ENCODE measurements around the gene S100Z. TPM values are rescaled to one million over a fixed set of nuclear protein-coding genes. Genes with fewer than 3 reads are reported as not detected.

Gene S100Z
- total RNA-seq, 3 donors from 2014 or later (not counting 1 experiment from before 2014, with no cell fraction given) = 0.60 to 3.3 (median 0.91) TPM

- H3K27me3 ChIP-seq (ENCODE audit: control insufficient read depth, insufficient read depth, low read length) = no peaks in the 10 kb centered on the region
- DNase-seq (peak in 1 of 2 donors; percentile 75), ATAC-seq (peak; percentile 80 to 88 (median 82))
- H3K36me3 ChIP-seq (ENCODE audit: control insufficient read depth, insufficient read depth, low read length) = no peaks in the 10 kb centered on the region
- Mint-ChIP-seq H3K36me3 (no peaks in the 10 kb centered on the region), H3K4me3 (no peak overlapping the region), H3K27ac (no peak overlapping the region), H3K4me1 (no peaks in the 10 kb centered on the region), H3K9me3 (no peaks in the 10 kb centered on the region), H3K27me3 (ENCODE audit: low read depth in 2 of 2) (no peaks in the 10 kb centered on the region)
- peak; percentile 62 for TF ChIP-seq CTCF (IDR thresholded peaks at IDR 0.05)
- intact Hi-C loops (cut with micrococcal nuclease) = loop anchor here (1.0 to 10.0 kb wide), 2 partner anchors 210 to 1397 kb away; no protein-coding TSS in a partner anchor
- H3K27ac ChIP-seq (ENCODE audit: low read length) = no peak overlapping the region
- no peaks in the 10 kb centered on the region for H3K4me1 ChIP-seq (ENCODE audit: control insufficient read depth, insufficient read depth, low read length)
- WGBS (ENCODE audit: insufficient coverage) = 79% methylated on average over 6 of the region's 8 CpGs
- no peaks in the 10 kb centered on the region for H3K9me3 ChIP-seq (ENCODE audit: control insufficient read depth, insufficient read depth, low read length)
- no peak overlapping the region for H3K4me3 ChIP-seq (ENCODE audit: low read length)
Measured at GRCh38 chr5:76867827-76868693, 18.2 kb downstream of the S100Z start.

- H3K27me3 ChIP-seq (ENCODE audit: control insufficient read depth, insufficient read depth, low read length) = no peaks in the 10 kb centered on the region
- H3K27ac ChIP-seq (ENCODE audit: low read length) = no peak overlapping the region
- no peaks in the 10 kb centered on the region for H3K4me1 ChIP-seq (ENCODE audit: control insufficient read depth, insufficient read depth, low read length)
- intact Hi-C loops (cut with micrococcal nuclease) = no loop called here
- no peaks in the 10 kb centered on the region for H3K4me1 Mint-ChIP-seq
- no peak overlapping the region for H3K4me3 Mint-ChIP-seq
- H3K27ac Mint-ChIP-seq = no peak overlapping the region
- no peak for ATAC-seq
- no peaks in the 10 kb centered on the region for H3K9me3 Mint-ChIP-seq
- no peak for TF ChIP-seq CTCF (IDR thresholded peaks at IDR 0.05)
- H3K4me3 ChIP-seq (ENCODE audit: low read length) = no peak overlapping the region
- no peaks in the 10 kb centered on the region for H3K36me3 ChIP-seq (ENCODE audit: control insufficient read depth, insufficient read depth, low read length)
- WGBS (ENCODE audit: insufficient coverage) = 92% methylated on average over 6 of the region's 6 CpGs
- DNase-seq = no peak
- no peaks in the 10 kb centered on the region for H3K9me3 ChIP-seq (ENCODE audit: control insufficient read depth, insufficient read depth, low read length)
- no peaks in the 10 kb centered on the region for H3K36me3 Mint-ChIP-seq
- H3K27me3 Mint-ChIP-seq (ENCODE audit: low read depth in 2 of 2) = peaks cover 0 to 3% of the 10 kb centered on the region in 2 donors
Measured at GRCh38 chr5:76870046-76870445, 20.2 kb downstream of the S100Z start.

GRCh38 chr5:76874088-76874581, 24.3 kb downstream of the S100Z start:
- Histone ChIP-seq H3K9me3 (ENCODE audit: control insufficient read depth, insufficient read depth, low read length) (no peaks in the 10 kb centered on the region), H3K27me3 (ENCODE audit: control insufficient read depth, insufficient read depth, low read length) (no peaks in the 10 kb centered on the region), H3K4me1 (ENCODE audit: control insufficient read depth, insufficient read depth, low read length) (no peaks in the 10 kb centered on the region), H3K4me3 (ENCODE audit: low read length) (no peak overlapping the region), H3K36me3 (ENCODE audit: control insufficient read depth, insufficient read depth, low read length) (no peaks in the 10 kb centered on the region), H3K27ac (ENCODE audit: low read length) (no peak overlapping the region)
- no peak for TF ChIP-seq CTCF (IDR thresholded peaks at IDR 0.05)
- ATAC-seq = no peak
- Mint-ChIP-seq H3K27ac (no peak overlapping the region), H3K4me1 (no peaks in the 10 kb centered on the region), H3K27me3 (ENCODE audit: low read depth in 2 of 2) (peaks cover 0 to 3% of the 10 kb centered on the region in 2 donors), H3K9me3 (no peaks in the 10 kb centered on the region), H3K36me3 (no peaks in the 10 kb centered on the region), H3K4me3 (no peak overlapping the region)
- no peak for DNase-seq
- WGBS (ENCODE audit: insufficient coverage) = 53% methylated on average over 3 of the region's 3 CpGs
- intact Hi-C loops (cut with micrococcal nuclease) = no loop called here

Measured in natural killer cell (primary cell).